Uterus (tissue), 2 donors: Measurements from ENCODE around the gene DPYSL5.

Experiments used
- CTCF ChIP-seq, 4 experiments: fragments of 200-600 bp in 2 of 4; fragments of 450-650 bp in 2 of 4; sonication (generic) in 2 of 4; IDR thresholded peaks; one replicate each; pipeline ENCODE4 v1.5.1; 2016 to 2019; ENCODE audit warnings: antibody characterized with exemption in 4 of 4, mild to moderate bottlenecking in 2 of 4, moderate library complexity in 1 of 4
- POLR2A ChIP-seq, 2 donors: fragments of 450-650 bp; IDR thresholded peaks; one replicate each; pipeline ENCODE4 v1.6.1; 2016; ENCODE audit warnings: antibody characterized with exemption in 2 of 2, mild to moderate bottlenecking in 1 of 2, moderate library complexity in 1 of 2

GRCh38 chr2:26900831-26901321 lies 52.9 kb downstream of the DPYSL5 start:
- no peak for TF ChIP-seq CTCF (IDR thresholded peaks at IDR 0.05)
- no peak for TF ChIP-seq POLR2A (IDR thresholded peaks at IDR 0.05)
